ENCODE results near the gene ZMIZ1. TPM values are rescaled to one million over a fixed set of nuclear protein-coding genes. Genes with fewer than 3 reads are reported as not detected.
"Not testable (repeated sequence)": the region's sequence is repeated elsewhere in the genome, so short reads cannot be mapped to it uniquely, and the experiment has no call there.

ZMIZ1 gene
- total RNA-seq, 1 experiment from 2014 or later: 11.5 TPM

GRCh38 chr10:79332610-79333315 lies 264.0 kb downstream of the ZMIZ1 start:
- not testable (repeated sequence) for H3K9me3 ChIP-seq (replicated peaks); H3K4me1 ChIP-seq; DNase-seq; H3K36me3 ChIP-seq; H3K27ac ChIP-seq; H3K4me3 ChIP-seq; H3K27me3 ChIP-seq

GRCh38 chr10:79333513-79333912 lies 264.7 kb downstream of the ZMIZ1 start:
- Histone ChIP-seq H3K27me3 (no peaks in the 10 kb centered on the region), H3K36me3 (no peaks in the 10 kb centered on the region), H3K4me3 (no peak overlapping the region), H3K27ac (no peak overlapping the region), H3K4me1 (peaks cover 9% of the 10 kb centered on the region), H3K9me3 (replicated peaks) (no peaks in the 10 kb centered on the region)
- no peak for DNase-seq

GRCh38 chr10:79334573-79334972 lies 265.8 kb downstream of the ZMIZ1 start:
- Histone ChIP-seq H3K4me3 (no peak overlapping the region), H3K36me3 (no peaks in the 10 kb centered on the region), H3K9me3 (replicated peaks) (no peaks in the 10 kb centered on the region), H3K27ac (no peak overlapping the region), H3K27me3 (no peaks in the 10 kb centered on the region), H3K4me1 (peaks cover 9% of the 10 kb centered on the region)
- no peak for DNase-seq

GRCh38 chr10:79335094-79335469 lies 266.3 kb downstream of the ZMIZ1 start:
- H3K4me3 ChIP-seq: no peak overlapping the region
- H3K27me3 ChIP-seq: no peaks in the 10 kb centered on the region
- peaks cover 9% of the 10 kb centered on the region for H3K4me1 ChIP-seq
- peak in 1 of 2 experiments; percentile 30 for DNase-seq
- no peaks in the 10 kb centered on the region for H3K9me3 ChIP-seq (replicated peaks)
- H3K36me3 ChIP-seq: no peaks in the 10 kb centered on the region
- peak overlapping the region; percentile 61 for H3K27ac ChIP-seq

GRCh38 chr10:79335470-79336235 lies 266.9 kb downstream of the ZMIZ1 start:
- H3K9me3 ChIP-seq (replicated peaks): no peaks in the 10 kb centered on the region
- H3K27ac ChIP-seq: peak overlapping the region; percentile 61
- peak; percentile 52 to 55 for DNase-seq
- H3K36me3 ChIP-seq: no peaks in the 10 kb centered on the region
- H3K4me1 ChIP-seq: peaks cover 9% of the 10 kb centered on the region
- H3K27me3 ChIP-seq: no peaks in the 10 kb centered on the region
- H3K4me3 ChIP-seq: no peak overlapping the region

GRCh38 chr10:79336276-79336675 lies 267.5 kb downstream of the ZMIZ1 start:
- H3K27ac ChIP-seq: peak overlapping the region; percentile 61
- H3K4me1 ChIP-seq: peaks cover 9% of the 10 kb centered on the region
- H3K4me3 ChIP-seq: no peak overlapping the region
- H3K9me3 ChIP-seq (replicated peaks): no peaks in the 10 kb centered on the region
- no peak for DNase-seq
- H3K36me3 ChIP-seq: no peaks in the 10 kb centered on the region
- H3K27me3 ChIP-seq: no peaks in the 10 kb centered on the region

- Histone ChIP-seq H3K4me1 (peaks cover 9% of the 10 kb centered on the region), H3K36me3 (no peaks in the 10 kb centered on the region), H3K27me3 (no peaks in the 10 kb centered on the region), H3K27ac (no peak overlapping the region; the same call in 1 of the 2 replicates), H3K9me3 (replicated peaks) (no peaks in the 10 kb centered on the region), H3K4me3 (no peak overlapping the region)
- DNase-seq: no peak
Observed at GRCh38 chr10:79336739-79337138, 268.0 kb downstream of the ZMIZ1 start.

- H3K27ac ChIP-seq; DNase-seq; H3K4me1 ChIP-seq; H3K27me3 ChIP-seq; H3K9me3 ChIP-seq (replicated peaks); H3K36me3 ChIP-seq; H3K4me3 ChIP-seq: not testable (repeated sequence)
Observed at GRCh38 chr10:79337783-79338469, 269.2 kb downstream of the ZMIZ1 start.

- H3K4me3 ChIP-seq: no peak overlapping the region
- H3K4me1 ChIP-seq: peaks cover 9% of the 10 kb centered on the region
- H3K27me3 ChIP-seq: no peaks in the 10 kb centered on the region
- no peaks in the 10 kb centered on the region for H3K9me3 ChIP-seq (replicated peaks)
- no peak overlapping the region for H3K27ac ChIP-seq
- no peak for DNase-seq
- no peaks in the 10 kb centered on the region for H3K36me3 ChIP-seq
Observed at GRCh38 chr10:79339266-79339665, 270.5 kb downstream of the ZMIZ1 start.

GRCh38 chr10:79340646-79341244 lies 272.0 kb downstream of the ZMIZ1 start:
- no peaks in the 10 kb centered on the region for H3K36me3 ChIP-seq
- peaks cover 4% of the 10 kb centered on the region; the same call in 1 of the 2 replicates for H3K4me1 ChIP-seq
- H3K27me3 ChIP-seq: no peaks in the 10 kb centered on the region
- no peak overlapping the region for H3K4me3 ChIP-seq
- no peak overlapping the region for H3K27ac ChIP-seq
- H3K9me3 ChIP-seq (replicated peaks): no peaks in the 10 kb centered on the region
- no peak for DNase-seq

GRCh38 chr10:79342295-79342761 lies 273.6 kb downstream of the ZMIZ1 start:
- no peak for DNase-seq
- no peaks in the 10 kb centered on the region for H3K36me3 ChIP-seq
- H3K4me3 ChIP-seq: no peak overlapping the region
- no peaks in the 10 kb centered on the region for H3K27me3 ChIP-seq
- peaks cover 6% of the 10 kb centered on the region; the same call in 1 of the 2 replicates for H3K4me1 ChIP-seq
- H3K9me3 ChIP-seq (replicated peaks): no peaks in the 10 kb centered on the region
- H3K27ac ChIP-seq: no peak overlapping the region

- H3K4me1 ChIP-seq: peaks cover 6% of the 10 kb centered on the region; the same call in 1 of the 2 replicates
- no peak for DNase-seq
- no peak overlapping the region for H3K4me3 ChIP-seq
- H3K27ac ChIP-seq: no peak overlapping the region
- H3K27me3 ChIP-seq: no peaks in the 10 kb centered on the region
- no peaks in the 10 kb centered on the region for H3K36me3 ChIP-seq
- no peaks in the 10 kb centered on the region for H3K9me3 ChIP-seq (replicated peaks)
Observed at GRCh38 chr10:79342811-79343561, 274.2 kb downstream of the ZMIZ1 start.

GRCh38 chr10:79344502-79345195 lies 275.9 kb downstream of the ZMIZ1 start:
- no peak for DNase-seq
- Histone ChIP-seq H3K9me3 (replicated peaks) (no peaks in the 10 kb centered on the region), H3K27ac (no peak overlapping the region), H3K27me3 (no peaks in the 10 kb centered on the region), H3K36me3 (peaks cover 10% of the 10 kb centered on the region), H3K4me1 (peaks cover 11% of the 10 kb centered on the region; the same call in 1 of the 2 replicates), H3K4me3 (no peak overlapping the region)
